ENCODE results near the gene USP17L15. TPM values are rescaled to one million over a fixed set of nuclear protein-coding genes. Genes with fewer than 3 reads are reported as not detected.
"Not testable (repeated sequence)": the region's sequence is repeated elsewhere in the genome, so short reads cannot be mapped to it uniquely, and the experiment has no call there.

USP17L15 gene, protein sequence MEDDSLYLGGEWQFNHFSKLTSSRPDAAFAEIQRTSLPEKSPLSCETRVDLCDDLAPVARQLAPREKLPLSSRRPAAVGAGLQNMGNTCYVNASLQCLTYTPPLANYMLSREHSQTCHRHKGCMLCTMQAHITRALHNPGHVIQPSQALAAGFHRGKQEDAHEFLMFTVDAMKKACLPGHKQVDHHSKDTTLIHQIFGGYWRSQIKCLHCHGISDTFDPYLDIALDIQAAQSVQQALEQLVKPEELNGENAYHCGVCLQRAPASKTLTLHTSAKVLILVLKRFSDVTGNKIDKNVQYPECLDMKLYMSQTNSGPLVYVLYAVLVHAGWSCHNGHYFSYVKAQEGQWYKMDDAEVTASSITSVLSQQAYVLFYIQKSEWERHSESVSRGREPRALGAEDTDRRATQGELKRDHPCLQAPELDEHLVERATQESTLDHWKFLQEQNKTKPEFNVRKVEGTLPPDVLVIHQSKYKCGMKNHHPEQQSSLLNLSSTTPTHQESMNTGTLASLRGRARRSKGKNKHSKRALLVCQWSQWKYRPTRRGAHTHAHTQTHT
- total RNA-seq, result not detected

DNA sequence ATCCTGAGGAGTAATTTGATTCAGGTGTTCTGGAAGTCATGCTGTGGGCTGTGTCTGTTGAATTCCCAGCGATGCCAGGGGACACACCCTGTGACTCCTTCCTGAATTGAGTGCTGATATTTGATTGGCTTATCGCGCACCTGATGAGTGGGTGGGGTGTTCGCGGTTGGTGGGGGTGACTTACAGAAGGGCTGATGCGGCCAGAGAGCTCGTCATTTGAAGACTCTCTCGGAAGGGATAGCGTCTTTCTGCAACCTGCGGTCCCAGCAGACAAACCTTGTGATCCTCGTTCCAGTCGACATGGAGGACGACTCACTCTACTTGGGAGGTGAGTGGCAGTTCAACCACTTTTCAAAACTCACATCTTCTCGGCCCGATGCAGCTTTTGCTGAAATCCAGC is at the start of gene USP17L15:
USP17L15 (plus strand) TSS at position 301 of the 400 bp plus-strand sequence; CDS start at position 301, 0 bp downstream.
- H3K9me3 ChIP-seq, H3K4me1 ChIP-seq, H3K4me3 ChIP-seq, ATAC-seq, H3K27ac ChIP-seq, H3K36me3 ChIP-seq, H3K27me3 ChIP-seq: not testable (repeated sequence)
- no CpG with 5 or more reads among the region's 15 CpGs for WGBS, 2 donors (ENCODE audit: low coverage in 1 of 2)

DNA sequence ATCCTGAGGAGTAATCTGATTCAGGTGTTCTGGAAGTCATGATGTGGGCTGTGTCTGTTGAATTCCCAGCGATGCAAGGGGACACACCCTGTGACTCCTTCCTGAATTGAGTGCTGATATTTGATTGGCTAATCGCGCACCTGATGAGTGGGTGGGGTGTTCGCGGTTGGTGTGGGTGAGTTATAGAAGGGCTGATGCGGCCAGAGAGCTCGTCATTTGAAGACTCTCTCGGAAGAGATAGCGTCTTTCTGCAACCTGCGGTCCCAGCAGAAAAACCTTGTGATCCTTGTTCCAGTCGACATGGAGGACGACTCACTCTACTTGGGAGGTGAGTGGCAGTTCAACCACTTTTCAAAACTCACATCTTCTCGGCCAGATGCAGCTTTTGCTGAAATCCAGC is 23.8 kb upstream of the USP17L15 start, which contains the start of gene USP17L10:
USP17L10 (plus strand) TSS at position 301 of the 400 bp plus-strand sequence; CDS start at position 301, 0 bp downstream.
- H3K27me3 ChIP-seq, H3K4me1 ChIP-seq, H3K27ac ChIP-seq, H3K9me3 ChIP-seq, H3K4me3 ChIP-seq, H3K36me3 ChIP-seq, ATAC-seq: not testable (repeated sequence)
- WGBS, 2 donors (ENCODE audit: low coverage in 1 of 2), result no CpG with 5 or more reads among the region's 13 CpGs

DNA sequence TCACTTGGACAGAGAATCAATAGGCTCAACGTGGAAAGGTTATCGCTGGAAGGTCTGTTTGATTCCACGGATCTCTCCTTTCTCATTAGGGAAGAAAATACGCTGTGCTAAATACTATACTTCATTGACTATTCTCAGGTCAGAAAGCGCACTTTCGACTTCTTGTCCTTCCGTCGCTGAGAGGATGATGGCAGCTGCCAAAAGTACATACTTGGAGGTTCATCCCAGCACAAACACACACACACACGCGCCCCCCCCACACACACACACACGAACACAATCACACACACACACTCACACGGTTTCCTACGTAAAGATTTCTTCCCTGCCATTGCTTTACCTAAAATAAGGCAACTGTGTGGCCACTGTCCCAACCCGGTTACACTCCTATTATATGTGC is 19.5 kb upstream of the USP17L15 start:
- H3K4me1 ChIP-seq, H3K27ac ChIP-seq, ATAC-seq, H3K9me3 ChIP-seq, H3K4me3 ChIP-seq, H3K27me3 ChIP-seq, H3K36me3 ChIP-seq: not testable (repeated sequence)
- 70 to 87% methylated on average over 6 to 9 of the region's 14 CpGs for WGBS, 2 donors (ENCODE audit: low coverage in 1 of 2)

DNA sequence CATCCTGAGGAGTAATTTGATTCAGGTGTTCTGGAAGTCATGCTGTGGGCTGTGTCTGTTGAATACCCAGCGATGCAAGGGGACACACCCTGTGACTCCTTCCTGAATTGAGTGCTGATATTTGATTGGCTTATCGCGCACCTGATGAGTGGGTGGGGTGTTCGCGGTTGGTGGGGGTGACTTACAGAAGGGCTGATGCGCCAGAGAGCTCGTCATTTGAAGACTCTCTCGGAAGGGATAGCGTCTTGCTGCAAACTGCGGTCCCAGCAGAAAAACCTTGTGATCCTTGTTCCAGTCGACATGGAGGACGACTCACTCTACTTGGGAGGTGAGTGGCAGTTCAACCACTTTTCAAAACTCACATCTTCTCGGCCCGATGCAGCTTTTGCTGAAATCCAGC is 19.1 kb upstream of the USP17L15 start, which contains the start of gene USP17L11:
USP17L11 (plus strand) TSS at position 301 of the 400 bp plus-strand sequence; CDS start at position 301, 0 bp downstream.
- H3K4me3 ChIP-seq, H3K27ac ChIP-seq, ATAC-seq, H3K36me3 ChIP-seq, H3K9me3 ChIP-seq, H3K4me1 ChIP-seq, H3K27me3 ChIP-seq: not testable (repeated sequence)
- no CpG with 5 or more reads among the region's 14 CpGs for WGBS, 2 donors (ENCODE audit: low coverage in 1 of 2)

GRCh38 chr4:9219852-9220251 is 14.3 kb upstream of the USP17L15 start, which contains the start of gene USP17L12:
Gene USP17L12 (plus strand): TSS chr4:9220152. CDS start chr4:9220152, 0 bp downstream.
- not testable (repeated sequence) for H3K9me3 ChIP-seq, H3K27ac ChIP-seq, H3K36me3 ChIP-seq, H3K4me1 ChIP-seq, ATAC-seq, H3K4me3 ChIP-seq, H3K27me3 ChIP-seq
- no CpG with 5 or more reads among the region's 13 CpGs for WGBS, 2 donors (ENCODE audit: low coverage in 1 of 2)

- not testable (repeated sequence) for H3K27ac ChIP-seq, H3K4me3 ChIP-seq, H3K36me3 ChIP-seq, H3K9me3 ChIP-seq, ATAC-seq, H3K27me3 ChIP-seq, H3K4me1 ChIP-seq
- no CpG with 5 or more reads among the region's 14 CpGs for WGBS, 2 donors (ENCODE audit: low coverage in 1 of 2)
Observed at GRCh38 chr4:9224596-9224995, 9.6 kb upstream of the USP17L15 start, which contains the start of gene USP17L13. Gene USP17L13 (plus strand): TSS chr4:9224896. CDS start chr4:9224896, 0 bp downstream.

DNA sequence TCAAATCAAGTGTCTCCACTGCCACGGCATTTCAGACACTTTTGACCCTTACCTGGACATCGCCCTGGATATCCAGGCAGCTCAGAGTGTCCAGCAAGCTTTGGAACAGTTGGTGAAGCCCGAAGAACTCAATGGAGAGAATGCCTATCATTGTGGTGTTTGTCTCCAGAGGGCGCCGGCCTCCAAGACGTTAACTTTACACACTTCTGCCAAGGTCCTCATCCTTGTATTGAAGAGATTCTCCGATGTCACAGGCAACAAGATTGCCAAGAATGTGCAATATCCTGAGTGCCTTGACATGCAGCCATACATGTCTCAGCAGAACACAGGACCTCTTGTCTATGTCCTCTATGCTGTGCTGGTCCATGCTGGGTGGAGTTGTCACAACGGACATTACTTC is 3.9 kb upstream of the USP17L15 start:
- H3K36me3 ChIP-seq, H3K4me3 ChIP-seq, H3K27ac ChIP-seq, ATAC-seq, H3K9me3 ChIP-seq, H3K27me3 ChIP-seq, H3K4me1 ChIP-seq: not testable (repeated sequence)
- WGBS, 2 donors (ENCODE audit: low coverage in 1 of 2), result 78 to 100% methylated on average over 1 to 4 of the region's 8 CpGs

GRCh38 chr4:9238461-9238860 is 4.3 kb downstream of the USP17L15 start:
- H3K27ac ChIP-seq, H3K4me3 ChIP-seq, H3K9me3 ChIP-seq, H3K36me3 ChIP-seq, ATAC-seq, H3K27me3 ChIP-seq, H3K4me1 ChIP-seq: not testable (repeated sequence)
- no CpG with 5 or more reads among the region's 12 CpGs for WGBS, 2 donors (ENCODE audit: low coverage in 1 of 2)

DNA sequence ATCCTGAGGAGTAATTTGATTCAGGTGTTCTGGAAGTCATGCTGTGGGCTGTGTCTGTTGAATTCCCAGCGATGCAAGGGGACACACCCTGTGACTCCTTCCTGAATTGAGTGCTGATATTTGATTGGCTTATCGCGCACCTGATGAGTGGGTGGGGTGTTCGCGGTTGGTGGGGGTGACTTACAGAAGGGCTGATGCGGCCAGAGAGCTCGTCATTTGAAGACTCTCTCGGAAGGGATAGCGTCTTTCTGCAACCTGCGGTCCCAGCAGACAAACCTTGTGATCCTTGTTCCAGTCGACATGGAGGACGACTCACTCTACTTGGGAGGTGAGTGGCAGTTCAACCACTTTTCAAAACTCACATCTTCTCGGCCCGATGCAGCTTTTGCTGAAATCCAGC is 9.4 kb downstream of the USP17L15 start, which contains the start of gene USP17L17:
USP17L17 (plus strand) TSS at position 301 of the 400 bp plus-strand sequence; CDS start at position 301, 0 bp downstream.
- H3K36me3 ChIP-seq, H3K9me3 ChIP-seq, H3K27me3 ChIP-seq, H3K4me3 ChIP-seq, H3K27ac ChIP-seq, H3K4me1 ChIP-seq, ATAC-seq: not testable (repeated sequence)
- WGBS, 2 donors (ENCODE audit: low coverage in 1 of 2), result 88% methylated on average over 8 of the region's 14 CpGs; no CpG with 5 or more reads in 1 of the 2 donors

DNA sequence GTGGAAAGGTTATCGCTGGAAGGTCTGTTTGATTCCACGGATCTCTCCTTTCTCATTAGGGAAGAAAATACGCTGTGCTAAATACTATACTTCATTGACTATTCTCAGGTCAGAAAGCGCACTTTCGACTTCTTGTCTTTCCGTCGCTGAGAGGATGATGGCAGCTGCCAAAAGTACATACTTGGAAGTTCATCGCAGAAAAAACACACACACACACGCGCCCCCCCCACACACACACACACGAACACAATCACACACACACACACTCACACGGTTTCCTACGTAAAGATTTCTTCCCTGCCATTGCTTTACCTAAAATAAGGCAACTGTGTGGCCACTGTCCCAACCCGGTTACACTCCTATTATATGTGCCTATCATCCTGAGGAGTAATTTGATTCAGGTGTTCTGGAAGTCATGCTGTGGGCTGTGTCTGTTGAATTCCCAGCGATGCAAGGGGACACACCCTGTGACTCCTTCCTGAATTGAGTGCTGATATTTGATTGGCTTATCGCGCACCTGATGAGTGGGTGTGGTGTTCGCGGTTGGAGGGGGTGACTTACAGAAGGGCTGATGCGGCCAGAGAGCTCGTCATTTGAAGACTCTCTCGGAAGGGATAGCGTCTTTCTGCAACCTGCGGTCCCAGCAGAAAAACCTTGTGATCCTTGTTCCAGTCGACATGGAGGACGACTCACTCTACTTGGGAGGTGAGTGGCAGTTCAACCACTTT is 13.9 kb downstream of the USP17L15 start, which contains the start of gene USP17L18:
USP17L18 (plus strand) TSS at position 678 of the 728 bp plus-strand sequence; CDS start at position 678, 0 bp downstream.
- H3K36me3 ChIP-seq, H3K9me3 ChIP-seq, H3K4me3 ChIP-seq, H3K27me3 ChIP-seq, H3K4me1 ChIP-seq, H3K27ac ChIP-seq, ATAC-seq: not testable (repeated sequence)
- 76 to 90% methylated on average over 4 to 14 of the region's 26 CpGs for WGBS, 2 donors (ENCODE audit: low coverage in 1 of 2)

GRCh38 chr4:9253078-9253477 is 18.9 kb downstream of the USP17L15 start, which contains the start of gene USP17L19:
Gene USP17L19 (plus strand): TSS chr4:9253378. CDS start chr4:9253378, 0 bp downstream.
- not testable (repeated sequence) for H3K27me3 ChIP-seq, H3K36me3 ChIP-seq, H3K27ac ChIP-seq, ATAC-seq, H3K9me3 ChIP-seq, H3K4me1 ChIP-seq, H3K4me3 ChIP-seq
- no CpG with 5 or more reads among the region's 13 CpGs for WGBS, 2 donors (ENCODE audit: low coverage in 1 of 2)

GRCh38 chr4:9257824-9258223 is 23.6 kb downstream of the USP17L15 start, which contains the start of gene USP17L20:
Gene USP17L20 (plus strand): TSS chr4:9258124. CDS start chr4:9258124, 0 bp downstream.
- not testable (repeated sequence) for ATAC-seq, H3K4me1 ChIP-seq, H3K27me3 ChIP-seq, H3K36me3 ChIP-seq, H3K4me3 ChIP-seq, H3K9me3 ChIP-seq, H3K27ac ChIP-seq
- WGBS, 2 donors (ENCODE audit: low coverage in 1 of 2), result no CpG with 5 or more reads among the region's 15 CpGs

DNA sequence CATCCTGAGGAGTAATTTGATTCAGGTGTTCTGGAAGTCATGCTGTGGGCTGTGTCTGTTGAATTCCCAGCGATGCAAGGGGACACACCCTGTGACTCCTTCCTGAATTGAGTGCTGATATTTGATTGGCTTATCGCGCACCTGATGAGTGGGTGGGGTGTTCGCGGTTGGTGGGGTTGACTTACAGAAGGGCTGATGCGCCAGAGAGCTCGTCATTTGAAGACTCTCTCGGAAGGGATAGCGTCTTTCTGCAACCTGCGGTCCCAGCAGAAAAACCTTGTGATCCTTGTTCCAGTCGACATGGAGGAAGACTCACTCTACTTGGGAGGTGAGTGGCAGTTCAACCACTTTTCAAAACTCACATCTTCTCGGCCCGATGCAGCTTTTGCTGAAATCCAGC is 28.4 kb downstream of the USP17L15 start, which contains the start of gene USP17L21:
USP17L21 (plus strand) TSS at position 301 of the 400 bp plus-strand sequence; CDS start at position 301, 0 bp downstream.
- WGBS, 2 donors (ENCODE audit: low coverage in 1 of 2), result no CpG with 5 or more reads among the region's 13 CpGs
- H3K4me1 ChIP-seq, result not testable (repeated sequence)

More for the DNA sequence above, 28.4 kb downstream of the USP17L15 start, which contains the start of gene USP17L21:
- H3K27me3 ChIP-seq, H3K9me3 ChIP-seq, ATAC-seq, H3K4me3 ChIP-seq, H3K27ac ChIP-seq, H3K36me3 ChIP-seq: not testable (repeated sequence)

Measured in gastroesophageal sphincter (tissue), 4 donors.